NT2/D1 (cell line): ENCODE measurements around the gene FGF4.

Source experiments
- SUZ12 ChIP-seq: IDR thresholded peaks from 2 replicates; pipeline ENCODE4 v1.6.1; 2011; ENCODE audit not compliant: insufficient read length, insufficient read depth; ENCODE audit errors: extremely low read depth
- YY1 ChIP-seq: IDR thresholded peaks from 2 replicates; pipeline ENCODE4 v1.6.1; 2011; ENCODE audit not compliant: insufficient read length, insufficient read depth

GRCh38 chr11:69808667-69809086 lies 33.5 kb upstream of the FGF4 start:
- TF ChIP-seq YY1 (no peak), SUZ12 (no peak)
